NK-92 treated with Interleukin-12 subunit alpha and Interleukin-12 subunit beta, amount 100 ng/mL, for 24 hours (cell line): Measurements from ENCODE around the gene KCNA2.
A peak's percentile ranks its signal among the peaks of the same experiment; 100 is the strongest.

Source experiments
- DNase-seq: peaks from one replicate; lab custom pipeline; 2025; lab: John Stamatoyannopoulos, UW

KCNA2 gene

GRCh38 chr1:110628323-110629105 is 22.4 kb upstream of the KCNA2 start:
- no peak for DNase-seq

GRCh38 chr1:110627764-110628163 is 21.6 kb upstream of the KCNA2 start:
- DNase-seq = no peak

DNA sequence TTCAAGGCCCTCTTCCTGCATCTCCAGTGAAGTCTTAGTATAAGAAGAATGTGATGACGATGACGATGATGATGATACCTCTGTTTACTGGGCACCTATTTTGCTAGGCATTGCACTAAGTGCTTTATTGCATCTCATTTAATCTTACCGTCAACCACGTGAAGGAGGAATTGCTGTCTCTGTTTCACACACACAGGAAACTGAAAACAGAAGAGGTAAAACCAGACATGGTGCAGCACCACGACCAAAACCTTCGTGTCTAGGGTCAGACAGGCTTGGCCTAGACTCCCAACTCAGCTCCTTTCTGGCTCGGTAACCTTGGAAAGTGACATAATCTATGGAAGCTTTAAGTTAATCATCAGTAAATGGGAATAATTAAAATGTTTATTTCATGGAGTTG is 20.7 kb upstream of the KCNA2 start:
- no peak for DNase-seq

GRCh38 chr1:110620686-110621085 is 14.5 kb upstream of the KCNA2 start:
- DNase-seq = no peak

GRCh38 chr1:110620250-110620615 is 14.1 kb upstream of the KCNA2 start:
- no peak for DNase-seq

- peak; percentile 82 for DNase-seq
These were observed 13.5 kb upstream of the KCNA2 start for GRCh38 chr1:110619412-110620249.

GRCh38 chr1:110618668-110619067 is 12.5 kb upstream of the KCNA2 start:
- DNase-seq = no peak

- no peak for DNase-seq
These were observed 11.4 kb upstream of the KCNA2 start for GRCh38 chr1:110617589-110617988.

GRCh38 chr1:110617116-110617515 is 11.0 kb upstream of the KCNA2 start:
- no peak for DNase-seq

- no peak for DNase-seq
These were observed 10.4 kb upstream of the KCNA2 start for GRCh38 chr1:110616587-110616986.

- DNase-seq = peak; percentile 47
These were observed 9.5 kb upstream of the KCNA2 start for GRCh38 chr1:110615548-110616130.

DNA sequence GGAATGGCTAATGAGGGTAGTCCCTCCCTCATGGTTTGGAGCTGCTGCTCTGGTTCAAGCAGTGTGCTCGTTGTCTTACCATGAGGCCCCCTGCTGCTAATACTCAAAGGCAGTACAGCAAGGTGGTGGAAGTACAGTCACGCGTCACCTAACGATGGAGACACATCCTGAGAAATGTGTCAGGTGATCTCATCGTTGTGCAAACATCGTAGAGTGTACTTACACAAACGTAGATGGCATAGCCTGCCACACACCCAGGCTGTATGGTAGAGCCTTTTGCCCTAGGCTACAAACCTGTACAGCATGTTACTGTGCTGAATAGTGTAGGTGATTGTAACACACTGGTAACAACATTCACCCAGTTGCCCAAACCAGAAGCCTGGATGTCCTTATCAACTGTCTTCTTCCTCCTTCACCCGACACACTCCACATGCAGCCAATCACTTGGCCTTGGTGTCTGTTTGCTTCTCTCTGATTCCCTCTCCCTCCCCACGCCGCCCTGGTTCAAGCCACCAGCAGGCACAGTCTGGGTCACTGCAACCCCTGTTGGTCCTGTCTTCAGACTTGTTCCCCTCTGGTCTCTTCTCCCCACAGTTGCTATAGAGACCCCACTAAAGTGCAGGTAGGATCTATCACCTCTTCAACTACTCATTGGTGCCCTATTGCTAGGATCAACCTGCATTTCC is 6.0 kb upstream of the KCNA2 start:
- DNase-seq = no peak

GRCh38 chr1:110610696-110611286 is 4.6 kb upstream of the KCNA2 start:
- DNase-seq = no peak

- no peak for DNase-seq
These were observed 3.9 kb upstream of the KCNA2 start for GRCh38 chr1:110610084-110610483.

GRCh38 chr1:110608247-110608646 is 2.1 kb upstream of the KCNA2 start:
- DNase-seq = no peak

GRCh38 chr1:110607536-110608230 is 1.5 kb upstream of the KCNA2 start:
- DNase-seq = no peak

GRCh38 chr1:110606657-110607535 is 738 bp upstream of the KCNA2 start:
- DNase-seq = no peak

DNA sequence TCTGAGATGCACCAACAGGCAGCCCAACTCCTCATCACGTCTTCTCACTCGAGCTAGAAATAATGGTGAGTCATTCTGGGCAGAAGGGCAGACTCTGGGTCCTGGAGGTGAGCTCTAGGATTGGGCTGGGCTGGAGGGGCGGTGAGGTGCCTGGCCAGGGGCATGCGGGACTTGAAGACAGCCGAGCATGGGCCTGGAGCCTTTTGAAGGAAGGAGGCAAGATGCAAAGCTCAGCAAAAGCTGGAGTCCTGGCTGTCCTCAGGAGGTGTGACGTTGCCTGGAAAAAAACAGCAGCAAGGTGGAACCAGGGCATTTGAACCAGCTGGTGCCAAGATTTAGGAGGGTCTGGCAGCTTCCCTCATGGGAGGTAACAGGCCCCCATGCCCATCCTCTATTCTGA is 712 bp downstream of the KCNA2 start:
- DNase-seq = no peak

DNA sequence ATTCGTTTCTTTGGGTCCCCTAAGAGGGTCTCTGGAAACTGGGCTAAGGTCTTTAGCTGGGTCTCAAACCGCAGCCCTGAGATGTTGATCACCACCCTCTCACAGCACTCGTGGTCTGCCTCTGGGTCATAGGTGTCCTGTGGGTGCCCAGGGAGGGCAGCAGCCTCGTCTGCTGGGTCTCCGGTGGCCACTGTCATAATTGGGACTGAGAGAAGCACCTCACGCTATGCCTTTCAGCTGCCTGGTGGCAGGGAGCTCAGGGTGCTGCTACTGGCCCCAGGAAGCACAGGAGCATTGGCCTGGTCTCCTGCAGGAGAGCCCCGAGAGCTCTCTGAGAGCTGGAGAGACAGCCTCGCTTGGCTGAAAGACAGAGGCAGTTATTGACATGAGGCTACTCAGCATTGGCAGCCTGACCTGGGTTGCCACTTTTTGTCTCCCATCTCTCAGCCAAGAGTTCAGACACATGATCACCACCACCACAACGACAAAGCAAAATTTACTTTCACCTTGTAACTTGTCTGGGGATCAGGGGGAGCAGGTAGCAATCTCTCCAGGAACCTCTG is 1.5 kb downstream of the KCNA2 start:
- no peak for DNase-seq

DNA sequence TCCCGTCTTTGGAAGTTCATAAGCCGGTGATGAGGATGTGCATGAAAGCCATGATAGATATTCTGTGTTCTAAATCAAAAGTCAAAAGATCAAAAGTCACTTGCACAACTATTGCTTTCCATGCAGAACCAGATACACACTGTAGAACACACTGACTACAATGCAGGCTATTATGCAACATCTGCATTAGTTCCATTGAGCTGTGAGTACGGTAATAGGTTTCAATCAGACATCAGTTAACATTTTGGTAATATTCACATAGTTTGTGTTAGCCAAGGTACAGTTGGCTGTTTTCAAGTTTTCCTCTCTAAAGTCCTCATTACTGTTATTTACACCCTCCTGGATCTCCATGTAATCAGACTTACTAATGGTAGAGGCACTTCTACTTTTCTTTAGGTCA is 3.1 kb downstream of the KCNA2 start:
- no peak for DNase-seq
